Stimulated activated effector memory CD8-positive, alpha-beta T cell treated with anti-CD3 and anti-CD28 coated beads, Interleukin-12 subunit alpha, Interleukin-12 subunit beta, amount 100 ng/mL, for 72 hours (primary cell): Measurements from ENCODE around the gene PPFIA2.
"Not testable (repeated sequence)": the region's sequence is repeated elsewhere in the genome, so short reads cannot be mapped to it uniquely, and the experiment has no call there.

Experiments used
- ATAC-seq: fragments of 150-1000 bp; cut with Tn5 transposase; 2 replicates; pipeline ENCODE4 v1.10.0; 2021
- DNase-seq, 2 donors: peaks; one replicate each; pipeline ENCODE4 v3.0.0; 2021 to 2022; ENCODE audit warnings: low spot score in 2 of 2
- H3K27ac Mint-ChIP-seq: one replicate; pipeline ENCODE4 v1.8.0; 2022; ENCODE audit warnings: mild to moderate bottlenecking, mixed read lengths
- H3K36me3 Mint-ChIP-seq: one replicate; pipeline ENCODE4 v1.8.0; 2022; ENCODE audit warnings: mild to moderate bottlenecking, mixed read lengths
- H3K4me1 Mint-ChIP-seq: one replicate; pipeline ENCODE4 v1.8.0; 2022; ENCODE audit warnings: mixed read lengths
- H3K4me3 Mint-ChIP-seq: one replicate; pipeline ENCODE4 v1.8.0; 2022; ENCODE audit warnings: mild to moderate bottlenecking, mixed read lengths
- H3K9me3 Mint-ChIP-seq: one replicate; pipeline ENCODE4 v1.8.0; 2022; ENCODE audit warnings: mixed read lengths

Gene PPFIA2

DNA sequence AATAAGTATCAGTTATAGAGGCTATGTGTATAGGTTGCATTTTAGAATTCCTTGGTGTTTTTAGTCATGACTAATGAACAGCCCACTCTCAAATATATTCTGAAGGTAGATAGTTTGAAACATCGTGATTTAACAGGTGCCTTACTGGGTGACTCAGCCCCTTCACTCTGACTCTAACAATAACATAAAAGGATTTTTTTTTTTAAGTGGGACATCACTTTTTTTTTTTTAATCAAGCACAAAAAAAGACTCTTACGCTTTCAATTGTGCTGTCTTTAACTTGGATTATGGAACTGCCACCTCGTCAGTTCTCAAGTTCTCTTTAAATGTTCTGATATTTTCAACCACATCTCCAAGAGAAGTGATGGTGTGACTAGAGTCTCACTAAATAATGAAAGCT lies 46.6 kb downstream of the PPFIA2 start:
- H3K9me3 Mint-ChIP-seq: peaks cover 5% of the 10 kb centered on the region

DNA sequence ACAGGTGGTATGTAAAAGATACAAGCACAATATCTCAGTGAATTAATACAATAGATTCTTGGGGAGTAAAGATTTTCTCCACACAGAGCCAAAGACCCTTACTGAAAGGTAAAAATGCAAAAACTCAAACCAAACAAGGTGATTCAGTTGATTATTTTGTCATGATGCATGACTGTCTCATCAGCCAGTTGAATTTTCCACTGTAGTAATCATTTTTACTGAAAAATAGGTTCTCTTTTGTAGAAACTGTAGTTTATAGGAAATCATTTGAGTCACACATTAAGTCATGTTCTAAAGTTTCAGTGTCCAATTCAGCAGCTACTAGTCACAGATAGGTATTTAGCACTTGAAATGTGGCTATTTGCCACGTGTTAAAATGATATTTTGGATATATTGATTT lies 53.6 kb downstream of the PPFIA2 start:
- Mint-ChIP-seq H3K27ac (no peak overlapping the region), H3K4me1 (no peaks in the 10 kb centered on the region), H3K4me3 (no peak overlapping the region), H3K9me3 (peaks cover 3% of the 10 kb centered on the region), H3K36me3 (no peaks in the 10 kb centered on the region)
- DNase-seq (no peak), ATAC-seq (peak; percentile 70)

More for the DNA sequence above, 46.6 kb downstream of the PPFIA2 start:
- H3K4me1 Mint-ChIP-seq: no peaks in the 10 kb centered on the region
- ATAC-seq (no peak), DNase-seq (no peak)
- no peaks in the 10 kb centered on the region for H3K36me3 Mint-ChIP-seq
- H3K4me3 Mint-ChIP-seq: no peak overlapping the region
- H3K27ac Mint-ChIP-seq: no peak overlapping the region

DNA sequence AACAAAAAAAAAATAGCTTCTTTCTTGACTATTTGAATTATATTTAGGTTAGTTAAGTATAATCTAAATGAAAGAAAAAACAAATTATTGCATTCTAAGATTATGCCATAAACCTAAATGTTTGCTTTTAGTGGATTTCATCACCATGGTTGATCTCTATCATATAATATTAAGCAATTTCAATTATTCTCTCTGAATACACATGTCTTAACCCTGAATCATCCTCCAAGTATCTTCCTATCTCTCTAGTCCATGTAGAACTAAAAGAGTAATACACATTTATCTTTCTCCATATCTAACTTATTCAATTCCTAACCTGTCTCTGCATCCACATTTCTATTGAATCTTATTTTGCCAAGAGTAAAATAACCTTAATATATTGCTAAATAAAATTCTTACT lies 59.6 kb downstream of the PPFIA2 start:
- no peak overlapping the region for H3K27ac Mint-ChIP-seq
- H3K4me3 Mint-ChIP-seq: no peak overlapping the region
- no peaks in the 10 kb centered on the region for H3K9me3 Mint-ChIP-seq
- H3K36me3 Mint-ChIP-seq: no peaks in the 10 kb centered on the region
- DNase-seq (no peak), ATAC-seq (no peak)
- H3K4me1 Mint-ChIP-seq: no peaks in the 10 kb centered on the region

GRCh38 chr12:81692008-81692407 lies 67.1 kb downstream of the PPFIA2 start:
- ATAC-seq (no peak), DNase-seq (no peak)
- Mint-ChIP-seq H3K4me1 (no peaks in the 10 kb centered on the region), H3K9me3 (no peaks in the 10 kb centered on the region), H3K36me3 (no peaks in the 10 kb centered on the region), H3K27ac (no peak overlapping the region), H3K4me3 (no peak overlapping the region)

DNA sequence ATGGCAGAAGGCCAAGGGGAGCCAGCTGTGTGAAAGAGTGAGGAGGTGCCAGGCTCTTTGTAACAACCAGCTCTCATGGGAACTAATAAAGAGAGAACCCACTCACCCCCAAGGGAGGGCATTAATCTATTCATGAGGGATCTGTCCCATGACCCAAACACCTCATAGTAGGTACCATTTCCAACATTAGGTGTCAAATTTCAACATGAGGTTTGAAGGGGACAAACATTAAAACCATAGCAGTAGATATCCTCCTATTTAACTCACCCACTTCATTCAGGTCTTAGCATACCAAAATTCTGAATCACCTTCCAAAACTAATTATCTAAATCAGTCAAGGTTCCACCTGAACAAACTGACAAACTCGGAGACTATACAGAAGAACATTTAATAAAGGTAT lies 75.3 kb downstream of the PPFIA2 start:
- ATAC-seq: no peak
- no peaks in the 10 kb centered on the region for H3K4me1 Mint-ChIP-seq
- H3K9me3 Mint-ChIP-seq: peaks cover 3% of the 10 kb centered on the region
- H3K36me3 Mint-ChIP-seq: no peaks in the 10 kb centered on the region
- no peak overlapping the region for H3K27ac Mint-ChIP-seq
- no peak overlapping the region for H3K4me3 Mint-ChIP-seq
- DNase-seq: no peak

GRCh38 chr12:81679614-81680013 lies 79.5 kb downstream of the PPFIA2 start:
- Mint-ChIP-seq H3K4me3 (no peak overlapping the region), H3K4me1 (no peaks in the 10 kb centered on the region), H3K9me3 (peaks cover 3% of the 10 kb centered on the region), H3K36me3 (no peaks in the 10 kb centered on the region), H3K27ac (no peak overlapping the region)
- DNase-seq (no peak), ATAC-seq (no peak)

DNA sequence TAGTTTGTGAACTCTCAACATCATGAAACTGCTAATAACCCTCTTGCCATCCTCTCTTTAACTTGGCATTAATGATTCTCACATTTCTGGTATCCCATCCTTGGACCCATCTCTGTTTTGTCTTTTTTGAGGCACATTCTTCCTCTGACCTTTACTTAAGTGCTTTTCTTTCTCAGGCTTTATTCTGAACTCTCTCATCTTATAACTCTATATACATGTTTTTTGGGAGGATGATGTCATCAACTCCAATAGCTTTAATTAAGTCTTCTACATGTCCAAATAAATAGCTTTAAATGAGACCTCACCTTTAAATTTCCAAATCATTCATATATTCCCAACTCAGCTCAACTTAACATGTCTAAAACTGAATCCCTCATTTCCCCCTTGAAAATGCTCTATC lies 88.4 kb downstream of the PPFIA2 start:
- Mint-ChIP-seq H3K4me3 (no peak overlapping the region), H3K9me3 (peaks cover 8% of the 10 kb centered on the region), H3K27ac (no peak overlapping the region), H3K4me1 (peaks cover 4% of the 10 kb centered on the region), H3K36me3 (no peaks in the 10 kb centered on the region)
- ATAC-seq (no peak), DNase-seq (no peak)

DNA sequence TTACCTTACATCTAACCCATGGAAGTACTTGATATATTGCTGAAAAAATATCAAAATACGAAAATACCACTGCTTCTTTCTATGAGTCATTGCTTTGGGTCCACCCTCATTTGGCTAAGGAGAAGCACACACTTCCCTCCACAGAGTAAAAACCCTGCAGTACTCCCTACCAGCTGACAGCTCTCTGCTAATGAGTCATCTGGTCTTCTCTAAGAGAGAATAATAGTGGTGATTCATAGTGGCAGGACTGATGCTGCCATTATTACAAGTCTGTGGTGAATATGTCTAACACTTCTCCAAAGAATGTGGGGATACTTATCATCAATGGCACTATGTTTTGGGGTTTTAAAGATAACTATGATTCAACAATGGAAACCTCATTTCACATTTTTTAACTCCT lies 90.7 kb downstream of the PPFIA2 start:
- DNase-seq: no peak

GRCh38 chr12:81659310-81659709 lies 99.8 kb downstream of the PPFIA2 start:
- DNase-seq, H3K27ac Mint-ChIP-seq, H3K4me3 Mint-ChIP-seq: not testable (repeated sequence)

More for the DNA sequence above, 90.7 kb downstream of the PPFIA2 start:
- Mint-ChIP-seq H3K9me3 (peaks cover 8% of the 10 kb centered on the region), H3K4me1 (peaks cover 4% of the 10 kb centered on the region), H3K4me3 (no peak overlapping the region), H3K36me3 (no peaks in the 10 kb centered on the region), H3K27ac (no peak overlapping the region)
- peak; percentile 100 for ATAC-seq

DNA sequence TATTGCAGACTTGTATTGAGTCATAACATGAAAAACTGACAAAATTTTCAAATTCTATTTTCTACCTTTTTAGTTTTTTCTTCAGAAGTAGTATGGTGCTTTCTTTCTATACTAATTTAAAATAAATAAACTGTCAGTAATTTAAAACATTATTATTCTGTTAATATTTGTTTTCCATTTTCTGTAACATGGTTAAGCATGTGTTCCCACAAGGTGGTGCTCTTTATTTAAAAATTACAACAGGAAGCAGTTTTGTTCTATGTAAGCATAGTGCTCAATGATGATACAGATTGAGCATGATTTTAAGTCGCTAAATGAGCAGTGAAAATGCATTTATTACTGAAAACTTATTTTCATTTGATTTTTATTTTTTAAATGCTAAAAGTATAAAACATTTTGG lies 114.6 kb downstream of the PPFIA2 start:
- DNase-seq (no peak), ATAC-seq (no peak)
- no peak overlapping the region for H3K27ac Mint-ChIP-seq
- no peaks in the 10 kb centered on the region for H3K36me3 Mint-ChIP-seq
- no peak overlapping the region for H3K4me3 Mint-ChIP-seq
- H3K4me1 Mint-ChIP-seq: no peaks in the 10 kb centered on the region
- H3K9me3 Mint-ChIP-seq: no peaks in the 10 kb centered on the region

More at GRCh38 chr12:81659310-81659709, 99.8 kb downstream of the PPFIA2 start:
- not testable (repeated sequence) for H3K36me3 Mint-ChIP-seq, H3K9me3 Mint-ChIP-seq, ATAC-seq, H3K4me1 Mint-ChIP-seq

- H3K9me3 Mint-ChIP-seq: no peaks in the 10 kb centered on the region
- H3K36me3 Mint-ChIP-seq: no peaks in the 10 kb centered on the region
- H3K4me3 Mint-ChIP-seq: no peak overlapping the region
- H3K4me1 Mint-ChIP-seq: no peaks in the 10 kb centered on the region
- no peak for ATAC-seq
- no peak for DNase-seq
- H3K27ac Mint-ChIP-seq: no peak overlapping the region
These were observed 120.0 kb downstream of the PPFIA2 start for GRCh38 chr12:81639196-81639595.

DNA sequence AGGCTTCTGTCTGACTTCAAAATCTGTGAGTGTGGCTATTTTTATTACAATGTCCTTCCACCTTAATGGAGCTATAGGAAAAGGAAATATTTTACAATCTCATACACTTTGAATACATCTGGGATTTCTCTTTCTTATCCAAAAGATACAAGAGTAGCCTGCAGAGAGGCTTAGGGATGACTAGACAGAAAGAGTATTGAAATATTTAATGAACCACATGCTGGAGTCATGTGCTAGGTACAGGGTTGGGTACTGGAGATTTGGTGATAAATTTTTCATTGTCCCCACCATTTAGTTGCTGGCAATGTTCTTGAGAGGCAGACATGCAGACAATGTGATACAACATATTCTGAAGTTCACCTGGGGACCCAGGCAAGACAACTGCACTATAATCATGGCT lies 126.0 kb downstream of the PPFIA2 start:
- H3K4me3 Mint-ChIP-seq: no peak overlapping the region
- no peaks in the 10 kb centered on the region for H3K4me1 Mint-ChIP-seq
- H3K9me3 Mint-ChIP-seq: no peaks in the 10 kb centered on the region
- H3K27ac Mint-ChIP-seq: no peak overlapping the region
- DNase-seq (no peak), ATAC-seq (no peak)
- no peaks in the 10 kb centered on the region for H3K36me3 Mint-ChIP-seq

GRCh38 chr12:81627336-81628189 lies 131.6 kb downstream of the PPFIA2 start:
- Mint-ChIP-seq H3K4me1 (no peaks in the 10 kb centered on the region), H3K4me3 (no peak overlapping the region), H3K36me3 (no peaks in the 10 kb centered on the region), H3K27ac (no peak overlapping the region), H3K9me3 (no peaks in the 10 kb centered on the region)
- ATAC-seq (no peak), DNase-seq (no peak)

- H3K36me3 Mint-ChIP-seq: no peaks in the 10 kb centered on the region
- no peak overlapping the region for H3K4me3 Mint-ChIP-seq
- ATAC-seq (no peak), DNase-seq (no peak)
- H3K4me1 Mint-ChIP-seq: no peaks in the 10 kb centered on the region
- H3K27ac Mint-ChIP-seq: no peak overlapping the region
- no peaks in the 10 kb centered on the region for H3K9me3 Mint-ChIP-seq
These were observed 132.7 kb downstream of the PPFIA2 start for GRCh38 chr12:81626406-81626805.

DNA sequence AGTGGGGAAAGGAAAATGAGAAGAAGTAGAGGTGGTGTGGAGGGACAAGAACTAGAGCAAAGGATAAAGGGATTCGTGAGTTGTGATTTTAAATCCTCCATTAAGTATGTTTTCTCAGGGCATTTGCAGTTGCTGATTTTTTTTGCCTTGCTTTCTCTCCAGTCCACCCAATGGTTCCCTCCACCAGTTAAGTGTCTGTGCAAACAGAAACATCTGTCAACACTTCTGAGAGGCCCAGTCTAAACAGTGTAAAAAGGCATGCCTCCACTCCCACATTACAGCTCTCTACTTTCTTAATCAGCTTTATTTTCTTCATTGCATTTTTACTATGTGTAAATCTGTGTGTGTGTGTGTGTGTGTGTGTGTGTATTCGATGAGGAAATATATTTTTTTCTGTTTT lies 141.2 kb downstream of the PPFIA2 start:
- DNase-seq (no peak), ATAC-seq (no peak)
- Mint-ChIP-seq H3K4me1 (no peaks in the 10 kb centered on the region), H3K36me3 (no peaks in the 10 kb centered on the region), H3K27ac (no peak overlapping the region), H3K9me3 (peaks cover 4% of the 10 kb centered on the region), H3K4me3 (no peak overlapping the region)

- Mint-ChIP-seq H3K4me1 (no peaks in the 10 kb centered on the region), H3K27ac (no peak overlapping the region), H3K9me3 (no peaks in the 10 kb centered on the region), H3K4me3 (no peak overlapping the region), H3K36me3 (no peaks in the 10 kb centered on the region)
- DNase-seq: no peak
- no peak for ATAC-seq
These were observed 144.0 kb downstream of the PPFIA2 start for GRCh38 chr12:81615026-81615588.
